CD4-positive, alpha-beta T cell treated with Interleukin-4 for 4 hours (primary cell): Measurements from ENCODE around the gene DGKQ.
"Not testable (repeated sequence)": the region's sequence is repeated elsewhere in the genome, so short reads cannot be mapped to it uniquely, and the experiment has no call there.

ENCODE experiments used
- DNase-seq: peaks from one replicate; pipeline ENCODE4 v3.0.0-alpha.2; 2020

DGKQ gene

GRCh38 chr4:993111-994029 lies 20.0 kb upstream of the DGKQ start, which contains the start of gene SLC26A1:
SLC26A1 (minus strand) TSS chr4:993404; CDS start chr4:991703, 1,701 bp downstream.
- DNase-seq, result no peak

DNA sequence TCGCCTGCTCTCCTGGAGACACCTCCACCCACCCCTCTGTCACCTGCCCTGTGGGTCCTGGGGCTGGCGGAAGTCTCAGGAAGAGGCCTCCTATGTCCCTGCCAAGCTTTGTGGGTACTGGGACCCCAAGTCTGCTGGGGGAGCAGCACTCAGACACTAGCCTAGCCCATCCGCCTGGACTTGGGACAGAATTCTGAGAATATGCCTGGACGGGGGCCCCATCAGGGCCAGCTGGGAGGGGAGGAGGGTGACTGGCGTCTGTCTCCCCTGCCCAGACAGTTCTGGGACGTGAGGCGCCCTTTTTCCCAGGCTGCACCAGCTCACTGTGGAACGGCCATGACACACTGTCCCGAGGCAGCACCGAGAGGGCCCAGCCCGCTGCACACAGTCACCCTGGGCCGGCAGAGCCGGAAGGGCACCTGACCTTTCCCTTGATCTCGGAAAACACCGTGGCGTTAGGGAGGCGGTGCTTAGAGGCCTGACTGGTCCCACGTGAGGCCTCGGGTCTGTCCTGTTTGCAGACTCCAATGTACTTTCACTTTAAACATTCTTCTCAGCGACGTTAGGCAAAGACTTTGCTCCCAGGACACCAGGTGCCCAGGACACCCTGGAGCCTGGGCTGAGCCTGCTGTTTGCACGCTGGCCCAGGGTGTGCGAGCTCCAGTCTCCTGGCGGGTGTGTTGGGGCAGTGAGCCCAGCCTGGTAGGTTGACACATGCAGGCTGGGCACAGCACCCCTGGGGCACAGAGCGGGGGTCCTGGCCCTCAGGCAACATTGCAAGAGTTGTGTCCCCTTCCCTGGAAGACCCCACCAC lies 19.1 kb upstream of the DGKQ start:
- DNase-seq, result no peak

DNA sequence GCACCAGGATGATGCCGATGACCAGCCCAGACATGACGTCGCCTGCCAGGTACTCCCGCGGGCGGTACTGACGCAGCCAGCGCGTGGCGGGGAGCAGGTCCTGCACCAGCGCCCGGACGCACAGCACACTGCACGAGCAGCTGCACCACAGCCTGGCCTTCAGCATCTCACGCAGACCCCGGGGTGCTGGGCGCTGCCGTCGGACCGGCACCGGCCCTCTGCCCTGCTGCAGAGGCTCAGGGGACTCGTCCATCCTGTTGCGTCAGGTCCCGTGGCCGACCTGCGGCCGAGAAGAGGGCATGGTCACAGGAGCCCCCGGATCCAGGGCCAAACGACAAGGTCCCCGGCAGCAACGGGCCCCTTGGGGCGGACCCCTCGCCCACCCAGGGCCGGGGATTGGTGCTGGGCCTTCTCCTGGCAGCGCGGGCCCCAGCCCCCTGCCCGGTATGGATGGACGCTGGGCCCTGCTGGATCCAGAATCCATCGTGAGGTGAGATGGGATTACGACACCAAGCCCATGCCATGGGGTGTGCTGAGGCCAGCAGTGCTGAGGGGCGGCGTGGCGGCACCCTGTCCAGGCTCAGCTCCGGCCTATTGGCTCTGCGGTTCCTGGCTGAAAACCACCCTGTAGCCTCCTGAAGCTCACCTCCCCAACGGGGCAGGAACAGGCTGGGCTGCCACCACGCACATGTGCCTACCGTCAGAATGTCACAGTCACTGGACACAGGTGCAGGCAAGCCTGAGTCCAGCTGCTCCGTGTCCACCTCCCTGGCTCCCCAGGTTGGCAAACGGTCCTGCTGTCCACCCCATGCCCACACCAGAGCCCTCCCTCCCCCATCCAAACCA lies 18.3 kb upstream of the DGKQ start:
- no peak for DNase-seq

- no peak for DNase-seq
Measured at GRCh38 chr4:990746-991367, 17.5 kb upstream of the DGKQ start.

- DNase-seq, result no peak
Measured at GRCh38 chr4:989722-990471, 16.5 kb upstream of the DGKQ start.

DNA sequence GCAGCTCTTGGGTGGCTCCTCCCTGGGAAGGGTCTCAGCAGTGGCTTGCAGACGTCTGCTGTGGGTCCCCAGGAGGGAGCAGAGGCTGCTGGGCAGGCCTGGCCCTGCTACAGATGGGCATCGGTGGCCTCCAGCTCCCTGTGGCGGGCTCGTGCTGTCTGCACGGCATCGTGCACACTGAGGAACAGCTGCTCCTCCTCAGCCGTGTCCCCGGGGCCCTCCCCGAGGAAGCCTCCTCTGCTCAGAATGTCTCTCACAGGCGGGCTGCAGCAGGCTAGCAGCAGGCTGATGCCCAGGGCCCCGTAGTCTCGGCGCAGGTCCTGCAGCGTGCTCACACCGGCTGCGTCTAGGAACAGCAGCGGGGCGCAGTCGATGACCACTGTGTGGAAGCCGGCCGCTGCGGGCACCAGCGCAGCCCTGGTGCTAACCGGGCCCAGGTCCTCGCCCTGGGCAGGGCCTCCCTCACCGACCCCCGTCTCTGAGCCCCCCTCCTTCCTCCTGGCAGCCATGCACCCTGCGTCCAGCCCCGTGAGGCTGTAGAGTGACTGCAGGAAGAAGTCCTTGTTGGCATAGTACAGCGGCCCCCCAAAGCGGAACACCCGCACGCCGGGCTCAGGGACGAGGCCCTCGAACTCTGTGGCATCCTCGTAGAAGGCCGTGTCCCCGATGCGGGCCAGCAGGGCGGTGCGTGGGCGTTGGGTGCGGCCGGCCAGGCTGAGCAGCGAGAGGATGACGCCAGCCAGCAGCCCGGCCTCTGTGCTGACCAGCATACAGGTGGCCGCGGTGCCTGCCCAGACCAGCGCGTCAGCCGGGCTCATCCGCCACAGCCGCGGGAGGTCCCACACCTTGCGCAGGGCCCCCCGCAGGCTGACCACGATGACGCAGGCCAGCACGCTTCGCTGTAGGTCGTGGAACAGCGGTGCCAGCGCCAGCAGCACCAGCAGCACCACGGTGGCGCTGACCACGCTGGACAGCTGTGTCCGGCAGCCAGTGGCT lies 15.7 kb upstream of the DGKQ start:
- DNase-seq, result no peak

DNA sequence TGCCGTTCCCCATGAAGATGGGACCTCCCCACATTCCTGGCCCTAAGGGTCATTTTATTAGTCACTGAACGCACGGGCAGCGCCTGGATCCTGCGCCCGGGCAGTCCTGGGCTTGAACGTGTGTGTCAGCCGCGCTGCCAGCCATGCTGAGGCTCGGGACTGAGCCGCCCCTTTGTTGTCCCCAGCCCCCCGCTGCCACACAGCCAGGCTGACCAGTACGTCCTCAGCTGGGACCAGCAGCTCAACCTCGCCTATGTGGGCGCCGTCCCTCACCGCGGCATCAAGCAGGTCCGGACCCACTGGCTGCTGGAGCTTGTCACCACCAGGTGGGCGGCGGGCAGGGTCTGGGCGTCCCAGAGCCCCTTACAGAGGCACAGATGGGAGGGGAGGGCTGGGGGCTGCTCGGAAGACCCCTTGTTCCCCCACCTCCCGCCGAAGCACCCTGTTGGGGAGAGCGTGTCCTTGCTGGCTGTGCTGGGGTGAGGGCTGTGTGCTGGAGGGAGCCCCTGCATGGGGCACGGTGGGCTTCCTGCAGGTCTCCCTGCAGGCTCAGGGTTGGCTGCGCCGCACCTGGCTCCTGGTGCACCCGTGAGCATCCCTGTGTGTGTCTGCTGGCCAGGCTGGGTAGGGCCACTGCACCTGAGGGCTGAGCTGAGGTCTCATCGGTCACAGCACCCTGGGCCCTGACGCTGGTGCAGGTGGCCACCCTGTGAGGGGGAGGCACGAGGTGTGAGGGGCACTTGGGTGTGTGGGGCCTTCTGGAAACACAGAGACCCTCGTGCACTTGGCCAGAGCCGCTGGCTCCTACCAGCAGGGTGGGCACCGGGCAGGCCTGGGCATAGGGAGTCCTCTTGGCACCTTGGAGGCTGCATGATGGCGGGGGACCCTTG lies 14.5 kb upstream of the DGKQ start:
- no peak for DNase-seq

- peak; percentile 83 for DNase-seq
Measured at GRCh38 chr4:986879-987623, 13.7 kb upstream of the DGKQ start, which contains the start of gene IDUA. IDUA (plus strand) TSS chr4:987044; CDS start chr4:987085, 41 bp downstream.

DNA sequence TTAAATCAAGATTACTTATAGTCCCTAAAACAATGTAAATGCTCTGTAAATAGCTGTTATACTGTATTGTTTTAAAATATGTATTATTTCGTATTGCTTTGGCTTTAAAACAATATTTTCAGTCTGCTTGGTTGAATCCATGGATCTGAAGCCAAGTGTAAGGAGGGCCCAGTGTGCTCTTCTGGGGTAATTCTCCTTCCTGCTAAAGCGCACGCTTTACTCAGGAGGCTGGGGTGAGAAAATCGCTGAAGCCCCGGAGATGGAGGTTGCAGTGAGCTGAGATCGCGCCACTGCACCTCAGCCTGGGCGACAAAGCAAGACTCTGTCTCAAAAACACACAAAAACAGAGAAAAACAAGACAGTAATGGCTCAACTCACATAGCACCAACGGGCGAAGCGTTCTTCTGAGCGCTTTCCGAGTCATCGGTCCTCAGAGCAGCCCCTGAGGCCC lies 13.1 kb upstream of the DGKQ start:
- no peak for DNase-seq

DNA sequence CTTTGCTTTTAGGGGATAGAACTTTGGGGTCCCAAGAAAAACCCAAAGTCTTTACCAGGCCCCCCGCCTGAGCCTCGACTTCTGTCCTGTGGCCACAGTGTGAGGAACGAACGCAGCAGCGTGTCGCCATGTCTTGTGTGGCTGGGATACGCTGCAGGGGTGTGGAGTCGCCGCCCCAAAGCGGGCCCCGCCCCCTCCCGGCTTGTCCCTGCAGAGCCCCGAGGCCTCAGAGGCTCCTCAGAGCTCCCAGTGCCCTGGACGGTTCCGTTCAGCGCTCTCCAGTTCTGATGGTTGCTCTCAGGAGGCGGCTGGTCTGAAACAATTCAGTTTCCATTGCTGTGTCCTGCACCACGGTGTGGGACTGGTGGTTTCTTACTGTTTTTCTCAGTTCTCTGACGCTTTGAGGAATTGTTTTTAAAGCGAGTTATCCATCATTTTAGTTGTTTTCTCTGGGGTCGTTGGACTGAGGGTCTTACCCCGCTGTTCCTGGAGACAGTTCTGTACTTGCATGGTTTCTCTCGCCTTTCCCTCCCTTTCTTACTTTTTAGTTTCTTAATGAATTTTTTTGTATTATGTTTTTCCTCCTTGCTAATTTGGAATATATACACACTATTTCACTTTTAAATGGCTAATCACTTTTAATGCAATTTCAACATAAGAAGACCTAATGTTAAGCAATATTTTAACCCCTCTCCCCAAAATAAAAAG lies 11.9 kb upstream of the DGKQ start:
- DNase-seq, result peak; percentile 58

GRCh38 chr4:984336-985054 lies 11.1 kb upstream of the DGKQ start:
- DNase-seq, result no peak

GRCh38 chr4:982814-983213 lies 9.4 kb upstream of the DGKQ start:
- DNase-seq, result no peak

- no peak for DNase-seq
Measured at GRCh38 chr4:982291-982690, 8.9 kb upstream of the DGKQ start.

GRCh38 chr4:978957-979701 lies 5.8 kb upstream of the DGKQ start:
- DNase-seq, result no peak

DNA sequence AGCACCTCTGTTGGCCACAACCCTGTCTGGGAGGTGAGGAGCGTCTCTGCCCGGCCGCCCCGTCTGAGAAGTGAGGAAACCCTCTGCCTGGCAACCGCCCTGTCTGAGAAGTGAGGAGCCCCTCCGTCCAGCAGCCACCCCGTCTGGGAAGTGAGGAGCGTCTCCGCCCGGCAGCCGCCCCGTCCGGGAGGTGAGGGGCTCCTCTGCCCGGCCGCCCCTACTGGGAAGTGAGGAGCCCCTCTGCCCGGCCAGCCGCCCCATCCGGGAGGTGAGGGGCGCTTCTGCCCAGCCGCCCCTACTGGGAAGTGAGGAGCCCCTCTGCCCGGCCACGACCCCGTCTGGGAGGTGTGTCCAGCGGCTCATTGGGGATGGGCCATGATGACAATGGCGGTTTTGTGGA lies 2.6 kb upstream of the DGKQ start:
- DNase-seq, result not testable (repeated sequence)

DNA sequence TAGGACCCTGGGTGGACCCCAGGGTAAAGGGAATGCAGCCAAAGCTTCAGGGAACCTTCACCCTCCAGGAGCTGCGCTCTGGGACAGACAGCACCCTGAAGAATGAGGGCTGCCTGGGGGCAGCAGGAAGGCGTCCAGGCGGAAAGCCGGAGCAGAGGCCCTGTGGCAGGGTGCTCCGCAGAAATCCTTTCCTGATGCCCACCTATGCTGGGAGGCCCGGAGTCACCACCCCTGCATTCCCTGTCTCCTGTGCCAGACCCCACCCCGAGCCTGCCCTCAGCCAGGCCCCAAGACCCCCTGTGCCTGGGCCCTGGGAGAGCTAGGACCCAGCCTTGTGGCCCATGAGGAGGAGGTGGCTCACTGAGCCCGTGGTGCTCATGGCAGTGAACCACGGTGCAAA lies 1.3 kb upstream of the DGKQ start:
- no peak for DNase-seq
